GM12891 (cell line): ENCODE results near the gene ARFGAP2.

Source experiments
- POLR2A ChIP-seq: IDR thresholded peaks from 2 replicates; pipeline ENCODE4 v1.6.1; 2011; ENCODE audit warnings: low read depth, low read length, control low read depth
- POLR2AphosphoS5 ChIP-seq: IDR thresholded peaks from 2 replicates; pipeline ENCODE4 v1.6.1; 2011; ENCODE audit warnings: low read depth, low read length, control low read depth
- POU2F2 ChIP-seq: IDR thresholded peaks from 2 replicates; pipeline ENCODE4 v1.6.1; 2011; ENCODE audit warnings: low read depth, mild to moderate bottlenecking, control low read depth, low read length, moderate library complexity

DNA sequence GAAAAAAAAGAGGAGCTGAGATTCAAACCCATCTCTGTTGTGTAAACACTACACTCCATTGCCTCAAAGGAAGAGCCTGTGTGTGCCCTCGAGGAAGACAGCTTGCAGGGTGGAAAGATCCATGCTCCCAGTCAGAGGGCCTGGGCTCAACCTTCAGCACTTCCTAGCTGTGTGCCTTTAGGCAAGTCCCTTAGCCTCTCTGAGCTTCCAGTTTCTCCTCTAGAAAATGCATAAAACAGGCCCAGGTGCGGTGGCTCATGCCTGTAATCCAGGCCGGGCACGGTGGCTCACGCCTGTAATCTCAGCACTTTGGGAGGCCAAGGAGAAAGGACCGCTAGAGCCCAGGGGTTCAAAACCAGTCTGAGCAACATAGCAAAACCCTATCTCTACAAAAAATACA lies 4.6 kb upstream of the ARFGAP2 start:
- no peak for TF ChIP-seq POLR2A
- no peak for TF ChIP-seq POLR2AphosphoS5
- TF ChIP-seq POU2F2: no peak
